IPS-18c (cell line): ENCODE results near the gene SVBP.
"Not testable (repeated sequence)": the region's sequence is repeated elsewhere in the genome, so short reads cannot be mapped to it uniquely, and the experiment has no call there.

Experiments used
- H3K4me3 ChIP-seq: 2 replicates; pipeline ENCODE4 v1.7.0; 2013; ENCODE audit warnings: low read depth, mild to moderate bottlenecking, low read length, moderate library complexity; ENCODE audit not compliant: insufficient read depth
- H3K9me3 ChIP-seq: one replicate; pipeline ENCODE4 v1.6.1; 2013; ENCODE audit warnings: mild to moderate bottlenecking, low read length, moderate library complexity; ENCODE audit not compliant: control insufficient read depth, insufficient read depth

The SVBP gene, protein sequence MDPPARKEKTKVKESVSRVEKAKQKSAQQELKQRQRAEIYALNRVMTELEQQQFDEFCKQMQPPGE

GRCh38 chr1:42816585-42817439, at the start of gene SVBP, which contains the start of gene ERMAP:
Gene SVBP, minus strand, starts transcription at chr1:42817397. Its CDS starts 853 bp downstream, at chr1:42816544.
Gene ERMAP, plus strand, starts transcription at chr1:42817122. Its CDS starts 13,327 bp downstream, at chr1:42830449.
- no peaks in the 10 kb centered on the region for H3K9me3 ChIP-seq
- H3K4me3 ChIP-seq, result peak within 1 kb of the TSS; percentile 88

GRCh38 chr1:42866549-42866948, 49.4 kb upstream of the SVBP start:
- no peak overlapping the region for H3K4me3 ChIP-seq
- H3K9me3 ChIP-seq, result no peaks in the 10 kb centered on the region

- Histone ChIP-seq H3K4me3 (no peak overlapping the region), H3K9me3 (peaks cover 2% of the 10 kb centered on the region)
Measured at GRCh38 chr1:42861014-42861399, 43.8 kb upstream of the SVBP start.

DNA sequence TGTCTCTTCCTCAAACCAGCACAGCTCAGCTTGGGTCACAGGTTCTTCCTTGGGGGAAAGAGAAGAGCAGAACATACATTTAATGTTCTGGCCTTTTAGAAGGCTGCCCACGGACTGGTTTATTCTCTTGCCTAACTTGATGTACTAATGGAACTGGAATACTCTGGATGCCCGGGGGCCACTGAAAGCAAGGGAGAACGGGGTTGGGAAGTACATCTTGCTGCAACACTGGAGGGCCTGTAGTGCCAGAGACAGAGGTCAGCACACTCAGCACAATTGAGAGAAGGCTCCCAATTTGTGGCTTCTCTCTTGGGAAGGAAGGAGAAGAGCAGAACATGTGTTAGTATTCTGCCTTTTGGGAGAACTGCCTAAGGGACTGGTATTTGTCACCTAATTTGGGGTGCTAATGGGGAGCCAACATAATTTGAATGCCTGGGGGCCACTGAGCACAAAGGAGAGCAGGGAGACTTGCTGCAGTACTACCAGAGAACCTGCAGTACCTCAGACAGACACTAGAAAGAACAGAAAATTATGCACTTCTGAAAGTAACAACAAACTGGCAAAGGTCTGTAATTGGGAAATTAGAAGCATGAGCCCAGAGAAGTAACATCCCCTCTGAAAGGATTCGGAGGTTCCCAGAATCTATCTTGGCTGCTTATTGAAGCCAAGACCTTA, 43.3 kb upstream of the SVBP start:
- H3K9me3 ChIP-seq, result peaks cover 2% of the 10 kb centered on the region
- H3K4me3 ChIP-seq, result no peak overlapping the region

GRCh38 chr1:42859366-42859765, 42.2 kb upstream of the SVBP start:
- not testable (repeated sequence) for H3K9me3 ChIP-seq, H3K4me3 ChIP-seq

- H3K4me3 ChIP-seq, H3K9me3 ChIP-seq: not testable (repeated sequence)
Measured at GRCh38 chr1:42856554-42856953, 39.4 kb upstream of the SVBP start.

- Histone ChIP-seq H3K4me3 (no peak overlapping the region), H3K9me3 (peaks cover 2% of the 10 kb centered on the region)
Measured at GRCh38 chr1:42853116-42853884, 36.1 kb upstream of the SVBP start.

DNA sequence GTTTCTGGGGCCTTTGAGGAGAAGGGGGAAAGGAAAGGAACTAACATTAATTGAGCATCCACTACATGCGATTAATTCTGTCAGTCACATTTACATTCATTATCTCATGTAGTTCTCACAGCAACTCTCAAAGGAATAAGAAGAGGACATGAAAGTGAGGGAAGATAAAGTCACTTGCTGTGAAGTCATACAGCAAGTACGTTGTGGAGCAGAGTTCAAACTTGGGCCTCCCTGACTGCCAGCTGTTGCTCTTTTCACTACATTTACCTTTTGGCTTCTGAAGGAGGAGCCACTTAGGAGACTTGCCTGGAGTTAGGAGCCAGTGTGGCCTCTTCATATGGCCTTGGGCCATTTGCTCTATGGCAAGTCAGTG, 35.4 kb upstream of the SVBP start:
- H3K4me3 ChIP-seq, result no peak overlapping the region
- H3K9me3 ChIP-seq, result peaks cover 2% of the 10 kb centered on the region

DNA sequence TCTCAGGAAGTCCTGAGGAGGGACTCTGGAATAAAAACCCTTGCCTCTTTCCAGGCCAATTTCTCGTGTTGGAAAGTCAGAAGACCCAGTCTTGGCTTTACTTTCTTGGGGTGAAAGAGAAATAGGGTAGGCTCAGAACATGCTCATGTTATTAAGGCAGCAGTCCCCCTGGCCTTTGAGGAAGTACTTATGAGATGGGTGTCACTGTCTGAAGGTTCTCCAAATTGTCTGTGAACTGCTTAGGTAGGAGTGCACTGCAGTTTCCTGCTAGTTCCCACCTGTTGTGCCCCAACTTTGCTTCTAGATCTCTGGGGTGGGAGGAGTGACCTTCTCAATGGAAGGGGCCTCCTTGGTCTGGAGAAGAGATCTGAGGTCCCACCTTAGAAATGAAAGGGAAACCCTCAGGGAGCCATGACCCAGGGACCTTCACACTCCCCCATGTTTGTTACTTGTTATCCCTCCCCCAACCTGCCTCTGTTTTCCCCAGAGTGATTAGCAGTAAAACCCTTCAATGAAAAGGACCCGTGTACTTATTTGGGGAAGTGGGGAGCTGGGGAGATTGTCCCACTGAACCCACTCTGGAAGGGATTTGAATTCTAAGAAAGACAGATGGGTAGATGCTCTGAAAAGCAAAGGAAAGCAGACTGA, 34.9 kb upstream of the SVBP start:
- Histone ChIP-seq H3K4me3 (no peak overlapping the region), H3K9me3 (peaks cover 2% of the 10 kb centered on the region)

DNA sequence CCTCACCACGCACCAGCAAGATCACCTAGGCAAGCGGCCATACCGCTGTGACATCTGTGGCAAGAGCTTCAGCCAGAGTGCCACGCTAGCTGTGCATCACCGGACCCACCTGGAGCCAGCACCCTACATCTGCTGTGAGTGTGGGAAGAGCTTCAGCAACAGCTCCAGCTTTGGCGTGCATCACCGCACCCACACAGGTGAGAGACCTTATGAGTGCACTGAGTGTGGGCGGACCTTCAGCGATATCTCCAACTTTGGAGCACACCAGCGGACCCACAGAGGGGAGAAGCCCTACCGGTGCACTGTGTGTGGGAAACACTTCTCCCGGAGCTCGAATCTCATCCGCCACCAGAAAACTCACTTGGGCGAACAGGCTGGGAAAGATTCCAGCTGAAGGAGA, 34.2 kb upstream of the SVBP start:
- Histone ChIP-seq H3K4me3 (no peak overlapping the region), H3K9me3 (peaks cover 2% of the 10 kb centered on the region)

GRCh38 chr1:42849944-42850343, 32.7 kb upstream of the SVBP start:
- peaks cover 2% of the 10 kb centered on the region for H3K9me3 ChIP-seq
- no peak overlapping the region for H3K4me3 ChIP-seq

GRCh38 chr1:42848823-42849537, 31.8 kb upstream of the SVBP start:
- H3K4me3 ChIP-seq, result no peak overlapping the region
- peaks cover 2% of the 10 kb centered on the region for H3K9me3 ChIP-seq

DNA sequence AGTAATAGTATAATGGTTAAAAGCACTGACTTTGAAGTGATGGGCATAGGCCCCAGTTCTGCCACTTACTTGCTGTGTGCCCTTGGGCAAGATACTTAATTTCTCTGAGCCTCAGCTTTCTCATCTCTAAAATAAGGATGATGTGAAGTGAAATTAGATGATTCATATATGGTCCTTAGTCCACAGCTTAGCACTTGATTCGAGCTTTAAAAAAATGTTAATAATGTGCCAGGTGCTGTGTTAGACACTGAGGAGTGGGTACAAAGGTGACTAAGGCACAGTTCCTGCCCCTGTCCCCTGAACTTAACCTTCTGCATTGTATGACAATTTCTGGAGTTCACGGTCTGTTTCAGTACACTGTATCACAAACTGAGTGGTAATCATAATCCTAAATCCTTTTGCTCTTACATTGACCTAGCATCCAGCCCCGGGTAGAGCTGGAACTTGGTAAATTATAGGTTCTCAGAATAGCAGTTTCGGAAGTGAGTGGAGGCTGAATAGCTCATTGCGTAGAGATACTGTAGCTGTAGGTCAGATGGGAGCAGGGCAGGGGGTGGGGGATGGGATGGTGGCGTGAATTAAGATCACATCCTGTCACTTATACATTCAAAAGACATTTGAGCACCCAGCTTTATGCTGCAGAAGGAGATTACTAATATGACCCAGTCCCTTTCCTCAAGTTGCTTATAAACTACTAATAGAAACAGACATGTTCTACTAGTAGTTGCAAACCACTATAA, 30.7 kb upstream of the SVBP start:
- peaks cover 2% of the 10 kb centered on the region for H3K9me3 ChIP-seq

GRCh38 chr1:42847111-42847595, 30.0 kb upstream of the SVBP start:
- H3K9me3 ChIP-seq, result peaks cover 2% of the 10 kb centered on the region
- peak overlapping the region; percentile 88 for H3K4me3 ChIP-seq

More for the DNA sequence above, 30.7 kb upstream of the SVBP start:
- peak overlapping the region; percentile 88; the same call in 1 of the 2 replicates for H3K4me3 ChIP-seq

DNA sequence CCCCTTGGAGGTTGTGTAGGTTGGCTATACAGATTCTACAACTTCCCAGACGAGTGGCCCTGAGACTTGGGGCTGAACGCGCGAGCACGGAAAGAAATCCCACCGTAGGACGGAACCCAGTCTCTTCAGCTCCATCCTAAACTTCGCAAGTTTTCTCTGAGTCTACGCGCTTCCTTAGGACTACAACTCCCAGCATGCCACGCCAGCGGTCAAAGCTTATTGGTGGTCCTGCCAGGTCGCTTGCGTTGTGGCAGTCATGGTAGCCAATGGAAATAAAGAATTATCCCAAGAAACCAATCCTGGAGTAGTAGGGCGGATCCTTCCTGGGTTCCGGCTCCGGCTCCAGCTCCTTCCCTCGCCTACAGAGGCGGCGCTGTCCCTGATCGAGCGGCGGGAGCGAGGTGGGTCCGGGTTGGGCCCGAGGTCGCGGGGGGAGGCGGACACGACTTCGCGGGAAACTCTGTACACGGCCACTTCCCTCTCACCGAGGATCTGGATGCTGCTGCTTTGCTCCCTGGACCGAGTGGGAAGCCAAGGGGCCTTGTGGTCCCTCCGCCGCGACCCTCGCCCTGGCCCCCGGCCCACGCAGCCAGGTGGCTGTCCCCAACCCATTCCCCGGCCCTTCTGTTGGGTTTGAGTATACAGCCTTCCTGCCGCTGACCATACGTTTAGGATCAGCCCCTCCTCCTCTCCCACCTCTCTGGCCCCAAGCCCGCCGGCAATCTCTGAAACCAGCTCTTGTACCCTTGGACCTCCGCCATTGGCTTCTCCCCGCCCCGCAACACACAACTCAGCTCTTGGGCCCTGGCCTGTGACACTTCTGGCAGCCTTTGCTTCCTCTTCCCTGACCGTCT, 29.3 kb upstream of the SVBP start, which contains the start of gene ZNF691:
Gene ZNF691, plus strand, starts transcription at position 357 of the 854 bp plus-strand sequence. CDS start 3,046 bp downstream, outside the sequence.
- H3K9me3 ChIP-seq, result peaks cover 2% of the 10 kb centered on the region
- peak within 1 kb of the TSS; percentile 88 for H3K4me3 ChIP-seq
